HepG2 (cell line): ENCODE data around the gene PAX7. TPM values are rescaled to one million over a fixed set of nuclear protein-coding genes. Genes with fewer than 3 reads are reported as not detected.

Experiments used
- ATAC-seq: fragments of 200-7000 bp; cut with Tn5 transposase; 3 replicates; pipeline ENCODE4 v1.9.1; 2020; ENCODE audit warnings: mild to moderate bottlenecking, moderate library complexity
- BruUV-seq: library from RNA; stranded (reverse); fragments of 400-500 nt; replicated peaks from 2 replicates; lab custom pipeline; 2021; lab: Mats Ljungman, UMichigan
- CTCF ChIA-PET: fragments of 300-600 bp; formaldehyde crosslinking; extraction: SDS; loops from one replicate; lab custom pipeline; 2021; ENCODE audit warnings: low total read pairs, inconsistent platforms, low intra/inter-chr PET ratio; lab: Yijun Ruan, JAX
- POLR2A ChIA-PET: fragments of 350-600 bp; sonication (Branson Sonifier 250); formaldehyde crosslinking; loops from one replicate; lab custom pipeline; 2020; ENCODE audit warnings: antibody characterized with exemption, inconsistent platforms; lab: Yijun Ruan, JAX
- DNase-seq: peaks from one replicate; pipeline ENCODE4 v3.0.0-alpha.2; 2015; ENCODE audit warnings: low spot score
- FAIRE-seq: peaks from 3 replicates; lab custom pipeline; 2011; peaks lifted over from hg19 to GRCh38; lab: Jason Lieb, UNC
- H2AFZ ChIP-seq: one replicate; pipeline ENCODE4 v1.6.1; 2011; ENCODE audit warnings: low read length, inconsistent platforms
- H3K27ac ChIP-seq: fragments of 300-600 bp; 3 replicates; pipeline ENCODE4 v1.8.0; 2011; ENCODE audit warnings: mixed run types, mild to moderate bottlenecking, mixed read lengths, low read length, inconsistent platforms; ENCODE audit not compliant: insufficient read depth; ENCODE audit errors: extremely low read length
- H3K27me3 ChIP-seq, 2 experiments: fragments of 200-600 bp in 1 of 2; 2 replicates in 1 of 2; 3 replicates in 1 of 2; pipeline versions ENCODE4 v1.6.0 to v1.8.0; 2011; ENCODE audit warnings: low read length in 2 of 2, mild to moderate bottlenecking in 2 of 2, moderate library complexity in 2 of 2, inconsistent platforms in 1 of 2; ENCODE audit not compliant: insufficient read depth in 2 of 2, control insufficient read depth in 1 of 2
- H3K36me3 ChIP-seq, 2 experiments: fragments of 200-600 bp in 1 of 2; replicated peaks in 1 of 2; 2 replicates in 1 of 2; 3 replicates in 1 of 2; pipeline versions ENCODE4 v1.5.1 to v1.8.0; 2011; ENCODE audit warnings: low read length in 2 of 2, inconsistent platforms in 1 of 2; ENCODE audit not compliant: insufficient read depth in 2 of 2, control insufficient read depth in 1 of 2
- H3K4me1 ChIP-seq: 2 replicates; pipeline ENCODE4 v1.5.1; 2012; ENCODE audit warnings: low read length, inconsistent platforms; ENCODE audit not compliant: insufficient read depth
- H3K4me2 ChIP-seq: 2 replicates; pipeline ENCODE4 v1.6.0; 2011; ENCODE audit warnings: low read depth, low read length, inconsistent platforms
- H3K4me3 ChIP-seq, 3 experiments: fragments of 200-600 bp in 1 of 3; sonication (generic), shearing (Covaris generic) in 1 of 3; replicated peaks in 1 of 3; 2 replicates each; pipeline ENCODE4 v1.5.1; 2011 to 2016; ENCODE audit warnings: low read length in 3 of 3, inconsistent platforms in 2 of 3, low read depth in 2 of 3, mild to moderate bottlenecking in 2 of 3, control low read depth in 1 of 3, mixed read lengths in 1 of 3; ENCODE audit not compliant: insufficient read depth in 1 of 3
- H3K79me2 ChIP-seq: one replicate; pipeline ENCODE4 v1.6.1; 2011; ENCODE audit warnings: low read length, inconsistent platforms; ENCODE audit not compliant: insufficient read depth
- H3K9ac ChIP-seq: 2 replicates; pipeline ENCODE4 v1.6.0; 2011; ENCODE audit warnings: mild to moderate bottlenecking, low read depth, low read length, inconsistent platforms; ENCODE audit not compliant: insufficient read depth
- H3K9me3 ChIP-seq: 2 replicates; pipeline ENCODE4 v1.5.1; 2012; ENCODE audit warnings: mild to moderate bottlenecking, low read length
- H4K20me1 ChIP-seq: 2 replicates; pipeline ENCODE4 v1.6.0; 2011; ENCODE audit warnings: inconsistent platforms, mild to moderate bottlenecking, low read length, moderate library complexity; ENCODE audit not compliant: insufficient read depth
- CC2D1A ChIP-seq: sonication (generic); formaldehyde crosslinking; IDR thresholded peaks from 2 replicates; pipeline ENCODE4 v1.8.1; 2023; ENCODE audit warnings: mild to moderate bottlenecking, missing genetic modification reagents
- HNRNPL ChIP-seq: fragments of 200-400 bp; formaldehyde crosslinking; IDR thresholded peaks from 2 replicates; pipeline ENCODE4 v1.6.1; 2017; ENCODE audit warnings: mild to moderate bottlenecking, low read depth, low read length
- MEIS1 ChIP-seq: sonication (generic); formaldehyde crosslinking; IDR thresholded peaks from 2 replicates; pipeline ENCODE4 v1.9.0; 2021; ENCODE audit warnings: mild to moderate bottlenecking, missing genetic modification reagents, moderate library complexity, borderline replicate concordance
- NRL ChIP-seq: sonication (generic); formaldehyde crosslinking; IDR thresholded peaks from 2 replicates; pipeline ENCODE4 v1.5.0; 2020; ENCODE audit warnings: missing genetic modification reagents, mild to moderate bottlenecking, moderate library complexity, borderline replicate concordance
- PAXIP1 ChIP-seq: sonication (generic); formaldehyde crosslinking; conservative IDR thresholded peaks from 2 replicates; pipeline ENCODE4 v1.4.0; 2020; ENCODE audit warnings: mild to moderate bottlenecking, missing genetic modification reagents, moderate library complexity
- PHF8 ChIP-seq: sonication (generic); formaldehyde crosslinking; IDR thresholded peaks from 2 replicates; pipeline ENCODE4 v1.5.0; 2020; ENCODE audit warnings: missing genetic modification reagents
- RAD51 ChIP-seq: fragments of 450-650 bp; IDR thresholded peaks from 2 replicates; pipeline ENCODE4 v1.6.1; 2016; ENCODE audit warnings: borderline replicate concordance
- TCF12 ChIP-seq, 2 experiments: fragments of 450-650 bp in 1 of 2; sonication (generic) in 1 of 2; formaldehyde crosslinking in 1 of 2; IDR thresholded peaks; 2 replicates each; pipeline versions ENCODE4 v1.6.1 to v1.8.0; 2017 to 2022; ENCODE audit warnings: antibody characterized with exemption in 1 of 2, mild to moderate bottlenecking in 1 of 2, missing genetic modification reagents in 1 of 2, moderate library complexity in 1 of 2
- ZEB1 ChIP-seq: IDR thresholded peaks from 2 replicates; pipeline ENCODE4 v1.6.1; 2012; ENCODE audit warnings: mild to moderate bottlenecking, low read depth, inconsistent platforms; ENCODE audit not compliant: insufficient replicate concordance
- ZNF24 ChIP-seq: fragments of 450-650 bp; IDR thresholded peaks from 2 replicates; pipeline ENCODE4 v1.6.1; 2017; ENCODE audit warnings: antibody characterized with exemption, mild to moderate bottlenecking
- ZNF317 ChIP-seq: sonication (generic); formaldehyde crosslinking; IDR thresholded peaks from 2 replicates; pipeline ENCODE4 v1.5.0; 2020; ENCODE audit warnings: mild to moderate bottlenecking, missing genetic modification reagents
- ZNF660 ChIP-seq: sonication (generic); formaldehyde crosslinking; IDR thresholded peaks from 2 replicates; pipeline ENCODE4 v1.5.1; 2020; ENCODE audit warnings: mild to moderate bottlenecking, low read depth, missing genetic modification reagents, borderline replicate concordance
- ZNF768 ChIP-seq: sonication (generic); formaldehyde crosslinking; IDR thresholded peaks from 2 replicates; pipeline ENCODE4 v1.4.0; 2020; ENCODE audit warnings: missing genetic modification reagents
- ZSCAN9 ChIP-seq: IDR thresholded peaks from 2 replicates; pipeline ENCODE4 v1.6.1; 2016; ENCODE audit warnings: borderline replicate concordance
- WGBS: methylation state at CpG from one replicate; pipeline ENCODE4 v1.1.6; 2017; ENCODE audit warnings: low lambda C conversion rate; 5-methylcytosine and 5-hydroxymethylcytosine counted together
- in situ Hi-C: cut with HindIII; loops from 2 replicates; pipeline ENCODE4 v1.10.0; 2017; ENCODE audit warnings: low pct_unique_long_range_greater_than_20kb; ENCODE audit not compliant: extremely low pct_ligation_motif_present
- intact Hi-C: fragments of 100-400 bp; cut with micrococcal nuclease; formaldehyde crosslinking; loops from one replicate; pipeline ENCODE4 v1.10.0; 2022; ENCODE audit not compliant: unreplicated experiment
- polyA plus RNA-seq, 8 experiments: library from polyadenylated mRNA; depleted of rRNA in 3 of 8; stranded (reverse) in 7 of 8; unstranded in 1 of 8; fragments of >200 nt; fragmentation: Illumina TruSeq in 4 of 8; extraction: Trizol in 4 of 8; gene quantifications; 2 replicates each; pipeline versions ENCODE4 v1.2.1 to v1.2.3, GENCODE V29; 2011 to 2016; ENCODE audit warnings: low read depth in 4 of 8, missing spikeins in 1 of 8, mixed read lengths in 1 of 8; ENCODE audit not compliant: insufficient read depth in 1 of 8
- total RNA-seq, 5 experiments: library from RNA; depleted of rRNA; stranded (reverse); fragments of >200 nt; fragmentation: Illumina TruSeq; extraction: Trizol; gene quantifications; 2 replicates each; pipeline ENCODE4 v1.2.3, GENCODE V29; 2016; ENCODE audit warnings: low read depth in 1 of 5

Gene PAX7
- total and polyA plus RNA-seq, 2 of the 13 experiments (the other 11 are each of a cell fraction or from before 2014, with no cell fraction given): not detected

- ChIA-PET POLR2A (no interaction called here), CTCF (no interaction called here)
- H4K20me1 ChIP-seq: peaks cover 4% of the 10 kb centered on the region; the same call in 1 of the 2 replicates
- no peak for ATAC-seq
- no peaks in the 10 kb centered on the region for H3K36me3 ChIP-seq
- no peaks in the 10 kb centered on the region for H3K4me1 ChIP-seq
- FAIRE-seq: no peak
- H3K79me2 ChIP-seq: no peaks in the 10 kb centered on the region
- H3K4me2 ChIP-seq: no peak overlapping the region
- no TSS peak for BruUV-seq
- 3% methylated on average over 5 of the region's 5 CpGs for WGBS
- no peaks in the 10 kb centered on the region for H3K9me3 ChIP-seq
- intact Hi-C loops (no loop called here), in situ Hi-C loops (no loop called here)
- no peak for DNase-seq
- peaks cover 0 to 3% of the 10 kb centered on the region in 2 experiments; a peak in 2 of 5 replicates for H3K27me3 ChIP-seq
- no peak overlapping the region for H3K27ac ChIP-seq
- no peak overlapping the region for H3K9ac ChIP-seq
- no peak overlapping the region for H3K4me3 ChIP-seq
- no peak overlapping the region for H2AFZ ChIP-seq
- TF ChIP-seq CC2D1A (CRISPR knock-in tag) (no peak), ZNF768 (CRISPR knock-in tag) (peak; percentile 57)
Observed at GRCh38 chr1:18582890-18583289, 47.8 kb upstream of the PAX7 start.

GRCh38 chr1:18583326-18583941 lies 47.2 kb upstream of the PAX7 start:
- ATAC-seq: no peak
- intact Hi-C loops: no loop called here
- DNase-seq: no peak
- TF ChIP-seq ZNF24 (no peak), PHF8 (CRISPR knock-in tag) (no peak), HNRNPL (no peak), ZNF660 (CRISPR knock-in tag) (no peak), NRL (no peak), TCF12 (IDR thresholded peaks at IDR 0.05) (no peak), TCF12 (CRISPR knock-in tag; IDR thresholded peaks at IDR 0.05) (no peak), MEIS1 (CRISPR knock-in tag) (no peak), ZSCAN9 (CRISPR knock-in tag) (no peak), PAXIP1 (CRISPR knock-in tag) (no peak), RAD51 (no peak), ZEB1 (no peak), ZNF317 (CRISPR knock-in tag) (no peak)

More at GRCh38 chr1:18583326-18583941, 47.2 kb upstream of the PAX7 start:
- no peak overlapping the region for H3K9ac ChIP-seq
- WGBS: 12% methylated on average over 6 of the region's 7 CpGs
- ChIA-PET CTCF (no interaction called here), POLR2A (no interaction called here)
- H3K27ac ChIP-seq: no peak overlapping the region
- in situ Hi-C loops: no loop called here
- H3K4me1 ChIP-seq: no peaks in the 10 kb centered on the region
- H3K36me3 ChIP-seq: no peaks in the 10 kb centered on the region
- no peak overlapping the region for H3K4me3 ChIP-seq
- H3K9me3 ChIP-seq: no peaks in the 10 kb centered on the region
- no peak for FAIRE-seq
- no peak overlapping the region for H3K4me2 ChIP-seq
- no TSS peak for BruUV-seq
- H3K27me3 ChIP-seq: peaks cover 0 to 3% of the 10 kb centered on the region in 2 experiments; a peak in 2 of 5 replicates
- no peak overlapping the region for H2AFZ ChIP-seq
- H3K79me2 ChIP-seq: no peaks in the 10 kb centered on the region
- H4K20me1 ChIP-seq: peaks cover 4% of the 10 kb centered on the region; the same call in 1 of the 2 replicates
